Inflammatory macrophage treated with lipopolysaccharide for 4 hours (primary cell): Measurements from ENCODE around the gene CTSH.
"Not testable (repeated sequence)": the region's sequence is repeated elsewhere in the genome, so short reads cannot be mapped to it uniquely, and the experiment has no call there.

Source experiments
- DNase-seq: peaks from one replicate; pipeline ENCODE4 v3.0.0-alpha.2; 2020

CTSH gene

DNA sequence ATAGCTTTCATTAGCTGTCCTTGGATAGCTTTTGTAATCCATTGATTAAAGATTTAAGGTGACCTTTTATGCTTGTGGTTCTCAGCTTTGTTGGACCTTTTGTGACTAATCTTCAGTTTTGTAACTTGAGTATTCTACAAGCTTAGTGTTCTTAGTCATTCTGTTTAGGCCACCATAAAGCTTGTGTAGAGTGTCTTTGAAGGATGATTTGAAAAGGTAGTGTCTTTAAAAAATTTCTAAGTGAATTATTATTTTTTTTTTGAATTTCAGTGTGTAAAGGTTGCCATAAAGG, 64.7 kb downstream of the CTSH start:
- DNase-seq: peak; percentile 10

DNA sequence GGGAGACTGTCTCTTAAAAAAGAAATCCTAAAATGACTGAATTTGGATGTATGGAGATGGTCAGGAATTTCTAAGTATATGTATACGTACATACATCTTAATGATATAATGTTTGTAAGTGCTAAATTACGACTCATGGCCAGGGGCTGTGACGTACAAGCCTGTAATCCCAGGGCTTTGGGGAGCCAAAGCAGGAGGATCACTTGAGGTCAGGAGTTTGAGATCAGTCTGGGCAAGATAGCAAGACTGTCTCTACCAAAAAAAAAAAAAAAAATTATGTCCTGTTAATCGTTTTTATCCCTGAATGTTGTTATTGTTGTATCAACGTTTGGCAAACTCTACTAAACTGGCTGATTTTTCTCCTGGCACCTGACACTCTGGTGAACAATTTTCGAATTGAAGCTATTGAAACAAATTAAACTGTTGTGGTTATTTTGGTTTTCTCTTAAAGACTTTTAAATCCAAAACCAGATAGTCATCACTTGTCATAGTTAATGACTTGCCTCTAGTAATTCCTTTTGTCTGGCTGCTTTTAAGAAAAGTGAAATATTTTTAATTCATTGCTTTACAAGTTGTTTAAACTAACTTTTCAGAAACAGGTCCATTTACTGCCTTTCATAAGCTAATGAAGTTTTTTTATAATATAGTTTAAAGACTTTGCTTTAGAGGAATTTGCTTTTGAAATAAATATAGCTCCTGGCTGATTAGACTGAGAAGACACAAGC, 65.2 kb downstream of the CTSH start:
- no peak for DNase-seq

DNA sequence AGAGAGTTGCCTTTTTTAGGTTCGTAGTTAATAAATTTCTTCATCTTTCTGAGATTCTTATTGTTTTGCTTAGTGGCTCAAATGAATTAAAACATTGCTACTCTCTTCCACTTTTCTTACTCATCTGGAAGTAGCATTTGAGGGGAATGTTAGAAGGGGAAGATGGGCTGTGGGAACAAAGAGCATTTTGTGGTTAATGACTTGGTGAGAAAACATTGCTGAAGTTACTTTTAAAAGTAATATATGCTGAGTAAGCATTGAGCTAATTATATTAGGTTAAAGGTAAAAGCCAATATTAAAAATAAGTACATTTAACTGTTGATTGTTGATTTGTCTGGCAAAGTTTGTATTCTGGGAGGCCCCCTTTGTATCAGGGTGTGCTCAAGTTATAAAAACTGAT, 66.5 kb downstream of the CTSH start:
- peak; percentile 43 for DNase-seq

DNA sequence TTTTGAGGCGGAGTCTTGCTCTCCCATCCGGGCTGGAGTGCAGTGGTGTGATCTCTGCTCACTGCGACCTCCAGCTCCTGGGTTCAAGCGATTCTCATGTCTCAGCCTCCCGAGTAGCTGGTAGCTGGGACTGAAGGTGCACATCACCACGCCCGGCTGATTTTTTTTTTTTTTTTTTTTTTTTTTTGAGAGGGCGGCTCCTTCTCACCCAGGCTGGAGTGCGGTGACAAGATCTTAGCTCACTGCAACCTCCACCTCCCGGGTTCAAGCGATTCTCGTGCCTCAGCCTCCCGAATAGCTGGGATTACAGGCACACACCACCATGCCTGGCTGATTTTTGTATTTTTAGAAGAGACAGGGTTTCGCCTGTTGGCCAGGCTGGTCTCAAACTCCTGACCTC, 67.9 kb downstream of the CTSH start:
- not testable (repeated sequence) for DNase-seq

DNA sequence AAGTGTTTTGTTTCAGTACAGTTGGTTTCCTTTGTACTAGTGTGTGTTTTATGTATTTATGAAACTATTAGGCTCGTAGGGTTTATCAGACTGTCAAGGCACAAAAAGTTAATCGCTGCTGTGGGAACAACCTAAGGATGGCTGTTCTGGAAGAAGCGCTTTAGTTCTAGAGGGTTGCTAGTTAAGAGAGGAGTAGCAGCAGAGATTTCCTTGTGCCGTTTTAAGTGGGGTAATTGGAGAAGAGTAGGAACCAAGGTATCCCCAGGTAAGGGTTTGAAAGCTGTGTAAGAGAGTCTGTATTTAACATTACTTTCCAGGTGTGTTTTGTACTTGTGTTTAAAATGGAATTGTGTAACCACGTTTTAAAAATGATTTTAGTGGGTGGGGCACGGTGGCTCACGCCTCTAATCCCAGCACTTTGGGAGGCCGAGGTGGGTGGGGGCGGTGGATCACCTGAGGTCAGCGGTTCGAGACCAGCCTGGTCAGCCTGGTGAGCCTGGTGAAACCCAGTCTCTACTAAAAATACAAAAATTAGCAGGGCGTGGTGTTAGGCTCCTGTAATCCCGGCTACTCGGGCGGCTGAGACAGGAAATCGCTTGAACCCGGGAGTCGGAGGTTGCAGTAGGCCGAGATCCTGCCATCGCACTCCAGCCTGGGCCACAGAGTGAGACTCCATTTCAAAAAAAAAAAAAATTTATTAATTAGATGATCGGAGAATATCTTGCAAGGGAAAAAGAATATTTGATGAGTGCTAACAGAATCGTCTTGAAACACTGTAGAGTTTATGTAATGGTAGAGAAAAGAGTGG, 69.5 kb downstream of the CTSH start:
- DNase-seq: no peak

DNA sequence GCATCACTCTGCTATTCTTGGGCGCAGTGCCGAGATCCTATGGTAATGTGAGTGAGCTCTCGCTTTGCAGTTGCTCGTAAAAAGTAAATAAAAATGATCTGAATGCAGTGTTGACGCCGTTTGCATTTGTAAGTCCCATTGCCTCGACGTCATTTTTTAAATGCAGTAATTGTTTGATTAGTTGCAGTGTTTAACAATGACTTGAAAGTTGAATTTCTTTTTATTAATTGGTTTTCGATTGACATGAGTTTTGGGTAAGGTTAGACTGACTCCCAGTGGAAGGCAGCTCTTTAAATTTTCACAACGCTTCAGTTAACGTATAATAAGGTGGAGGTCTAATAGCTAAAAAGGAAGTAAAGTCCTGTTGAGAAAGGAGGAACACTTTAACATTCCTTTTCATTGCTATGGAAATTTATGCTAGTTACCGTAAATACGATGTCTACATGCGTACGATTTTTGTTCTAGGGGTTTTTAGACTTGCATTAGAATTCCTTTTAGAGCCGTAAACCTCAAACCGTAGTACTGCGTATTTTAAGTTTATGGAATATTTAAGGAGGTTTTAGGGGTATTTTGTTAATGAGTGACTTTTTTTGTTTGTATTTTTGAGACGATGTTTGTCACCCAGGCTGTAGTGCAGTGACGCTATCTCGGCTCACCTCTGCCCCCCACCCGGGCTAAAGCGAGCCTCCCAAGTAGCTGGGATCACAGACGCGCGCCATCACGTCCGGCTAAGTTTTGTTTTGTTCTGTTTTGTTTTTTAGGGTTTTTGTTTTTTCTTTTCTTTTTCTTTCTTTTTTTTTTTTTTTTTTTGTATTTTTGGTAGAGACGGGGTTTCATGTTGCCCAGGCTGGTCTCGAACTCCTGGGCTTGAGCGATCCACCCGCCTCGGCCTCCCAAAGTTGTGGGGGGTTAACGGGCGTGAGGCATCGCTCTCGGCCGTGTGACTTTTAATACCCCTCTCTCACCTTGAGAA, 70.8 kb downstream of the CTSH start:
- peak; percentile 60 for DNase-seq

DNA sequence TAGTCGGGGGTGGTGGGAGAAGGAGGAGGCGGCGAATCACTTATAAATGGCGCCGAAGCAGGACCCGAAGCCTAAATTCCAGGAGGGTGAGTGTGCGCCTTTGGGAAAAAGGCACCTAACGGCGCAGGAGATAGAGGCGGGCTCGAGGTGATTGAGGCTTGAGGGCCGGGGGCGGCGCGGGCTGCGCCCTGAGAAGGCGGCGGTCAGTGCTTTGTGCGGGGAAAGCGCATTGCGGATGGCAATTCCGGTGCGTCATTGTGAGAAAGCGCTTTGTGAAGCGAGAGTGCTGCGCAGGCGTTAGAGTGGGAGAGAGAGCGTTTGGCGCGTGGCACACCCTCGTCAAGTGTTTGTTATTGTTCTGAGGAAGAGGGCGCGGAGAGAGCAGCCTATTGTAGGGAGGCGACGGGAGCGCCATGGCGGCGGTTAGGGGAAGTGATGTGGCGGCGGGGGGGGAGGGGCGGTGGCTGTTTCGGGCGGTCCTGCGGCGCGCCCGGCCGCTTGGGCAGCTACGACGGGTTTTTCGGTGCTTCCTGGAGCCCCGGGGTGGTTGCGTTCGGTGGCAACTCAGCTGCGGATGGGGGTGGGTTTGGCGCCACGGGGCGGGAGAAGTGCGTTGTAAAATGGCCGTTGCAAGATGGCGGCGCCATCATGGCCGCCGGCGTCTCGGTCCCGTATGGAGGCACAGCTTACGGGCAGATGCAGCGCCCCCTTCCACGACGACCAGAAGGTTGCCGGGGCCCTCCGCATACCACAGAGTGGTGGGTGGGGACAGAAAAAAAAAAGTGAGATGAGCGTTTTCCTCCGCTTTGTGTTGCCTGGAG, 71.7 kb downstream of the CTSH start:
- peak; percentile 92 for DNase-seq

DNA sequence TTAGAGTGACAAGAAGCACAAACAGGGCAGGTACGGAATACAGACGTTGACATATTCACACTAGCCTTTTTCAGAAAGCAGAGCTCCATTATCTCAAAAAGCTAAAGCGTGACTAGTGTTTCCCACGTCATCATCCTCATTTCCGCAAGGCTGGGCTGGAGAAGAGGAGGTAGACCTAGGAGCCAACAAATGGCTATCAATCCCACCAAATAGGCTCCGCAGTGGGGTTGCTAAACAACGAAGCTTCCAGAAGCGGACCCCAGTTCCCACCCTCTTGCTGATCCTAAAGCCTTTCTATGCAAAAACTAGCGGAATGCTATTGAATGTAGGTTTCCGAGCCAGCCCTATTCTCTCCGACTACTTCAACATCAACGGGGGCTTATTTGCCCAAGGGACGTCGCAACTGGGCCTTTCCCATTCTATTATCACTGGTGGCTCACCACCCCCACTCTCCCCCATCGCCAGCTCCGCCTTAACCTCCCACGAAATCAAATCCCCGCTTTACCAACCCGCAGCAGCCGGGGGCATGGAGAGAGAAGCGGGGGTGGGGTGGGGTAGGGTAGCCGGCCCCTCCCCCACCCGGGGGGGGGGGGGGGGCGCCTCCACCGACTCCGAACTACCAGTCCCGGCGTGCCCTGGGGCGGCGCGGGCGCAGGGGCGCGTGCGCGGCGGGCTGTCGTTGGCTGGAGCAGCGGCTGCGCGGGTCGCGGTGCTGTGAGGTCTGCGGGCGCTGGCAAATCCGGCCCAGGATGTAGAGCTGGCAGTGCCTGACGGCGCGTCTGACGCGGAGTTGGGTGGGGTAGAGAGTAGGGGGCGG, 72.5 kb downstream of the CTSH start, which contains the start of gene MORF4L1:
Gene MORF4L1, plus strand, starts transcription at position 736 of the 817 bp plus-strand sequence. CDS start 128 bp downstream, outside the sequence.
- DNase-seq: peak; percentile 95

DNA sequence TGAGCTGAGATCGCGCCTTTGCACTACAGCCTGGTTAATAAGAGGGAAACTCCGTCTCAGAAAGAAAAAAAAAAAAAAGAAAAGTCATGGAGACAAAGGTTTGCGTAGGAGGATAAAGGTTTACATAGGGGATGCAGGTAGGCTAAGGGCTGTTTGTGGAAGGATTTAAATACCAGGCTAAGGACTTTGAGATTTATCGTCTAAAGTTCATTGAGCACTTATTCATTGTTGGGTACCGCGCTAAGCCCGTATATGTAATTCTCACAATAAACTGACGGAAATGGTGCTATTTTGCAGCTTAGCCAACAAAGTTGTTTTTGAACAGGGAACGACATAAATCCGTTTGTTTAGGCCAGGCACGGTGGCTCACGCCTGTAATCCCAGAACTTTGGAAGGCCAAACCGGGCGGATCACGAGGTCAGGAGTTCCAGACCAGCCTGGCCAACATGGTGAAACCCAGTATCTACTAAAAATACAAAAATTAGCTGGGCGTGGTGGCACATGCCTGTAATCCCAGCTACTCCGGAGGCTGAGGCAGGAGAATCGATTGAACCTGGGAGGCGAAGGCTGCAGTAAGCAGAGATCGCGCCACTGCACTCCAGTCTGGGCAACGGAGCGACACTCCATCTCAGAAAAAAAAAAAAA, 73.2 kb downstream of the CTSH start:
- DNase-seq: not testable (repeated sequence)
